Sigmoid colon (tissue), 7 donors: Measurements from ENCODE around the gene TUBA4B. TPM values are rescaled to one million over a fixed set of nuclear protein-coding genes. Genes with fewer than 3 reads are reported as not detected.
A peak's percentile ranks its signal among the peaks of the same experiment; 100 is the strongest.

Experiments used
- DNase-seq: peaks from one replicate; pipeline ENCODE4 v3.0.0-alpha.2; 2019
- H3K27ac ChIP-seq, 4 donors: fragments of 200-600 bp; sonication (generic); one replicate each; pipeline ENCODE4 v1.5.1; 2016 to 2019; ENCODE audit warnings: mild to moderate bottlenecking in 1 of 4
- H3K27me3 ChIP-seq, 3 donors: fragments of 200-600 bp; sonication (generic); one replicate each; pipeline ENCODE4 v1.5.1; 2019; ENCODE audit warnings: mild to moderate bottlenecking in 1 of 3
- H3K36me3 ChIP-seq, 4 donors: fragments of 200-600 bp; sonication (generic); one replicate each; pipeline ENCODE4 v1.5.1; 2016 to 2019
- H3K4me1 ChIP-seq, 4 donors: fragments of 200-600 bp; sonication (generic); one replicate each; pipeline ENCODE4 v1.5.1; 2017 to 2019
- H3K4me3 ChIP-seq, 4 donors: fragments of 200-600 bp; sonication (generic); one replicate each; pipeline ENCODE4 v1.5.1; 2017 to 2019; ENCODE audit warnings: mild to moderate bottlenecking in 2 of 4, moderate library complexity in 1 of 4
- H3K9me3 ChIP-seq, 4 donors: fragments of 200-600 bp in 3 of 4; sonication (generic) in 3 of 4; one replicate each; pipeline versions ENCODE4 v1.5.1 to v1.6.1; 2013 to 2019
- EP300 ChIP-seq, 4 donors: sonication (generic); formaldehyde crosslinking; IDR thresholded peaks; one replicate each; pipeline ENCODE4 v1.6.1; 2017; ENCODE audit warnings: antibody characterized with exemption in 4 of 4
- POLR2A ChIP-seq, 2 donors: fragments of 450-650 bp; IDR thresholded peaks; one replicate each; pipeline ENCODE4 v1.6.1; 2016; ENCODE audit warnings: antibody characterized with exemption in 2 of 2, mild to moderate bottlenecking in 2 of 2, moderate library complexity in 2 of 2
- POLR2AphosphoS5 ChIP-seq, 4 donors: sonication (generic); formaldehyde crosslinking; IDR thresholded peaks; one replicate each; pipeline ENCODE4 v1.6.1; 2017; ENCODE audit warnings: antibody characterized with exemption in 4 of 4
- WGBS, 2 donors: extraction: QIAGEN DNeasy Blood & Tissue Kit; methylation state at CpG; one replicate each; pipeline ENCODE4 v1.1.7; 2013; 5-methylcytosine and 5-hydroxymethylcytosine counted together
- intact Hi-C: fragments of 100-400 bp; cut with DNase I; formaldehyde crosslinking; loops from one replicate; pipeline ENCODE4 v1.15.1; 2023
- polyA plus RNA-seq, 3 donors: library from polyadenylated mRNA; stranded (reverse); fragments of 200-250 nt; gene quantifications; one replicate each; pipeline ENCODE4 v1.2.3, GENCODE V29; 2013
- total RNA-seq, 4 donors: library from RNA; depleted of rRNA; stranded (reverse); fragments of >200 nt; gene quantifications; one replicate each; pipeline ENCODE4 v1.1.0, GENCODE V29; 2016
- TF ChIP-seq, protein P1 (sequence below), 4 experiments: fragments of 450-650 bp in 3 of 4; fragments of 200-600 bp in 1 of 4; IDR thresholded peaks; one replicate each; pipeline ENCODE4 v1.5.1; 2016 to 2019; ENCODE audit warnings: antibody characterized with exemption in 4 of 4, mild to moderate bottlenecking in 3 of 4, moderate library complexity in 2 of 4
- donor health status: healthy with polysubstance abuse.
- donor health status: Bipolar disorder and iron deficiency.
- donor health status: healthy.

Gene TUBA4B
- total and polyA plus RNA-seq, 7 donors: not detected

- intact Hi-C loops: loop anchor here (10.0 kb wide), 1 partner anchor 157 kb away; the partner anchor contains the start of gene DNPEP
Measured at GRCh38 chr2:219228041-219228910, 24.8 kb upstream of the TUBA4B start.

DNA sequence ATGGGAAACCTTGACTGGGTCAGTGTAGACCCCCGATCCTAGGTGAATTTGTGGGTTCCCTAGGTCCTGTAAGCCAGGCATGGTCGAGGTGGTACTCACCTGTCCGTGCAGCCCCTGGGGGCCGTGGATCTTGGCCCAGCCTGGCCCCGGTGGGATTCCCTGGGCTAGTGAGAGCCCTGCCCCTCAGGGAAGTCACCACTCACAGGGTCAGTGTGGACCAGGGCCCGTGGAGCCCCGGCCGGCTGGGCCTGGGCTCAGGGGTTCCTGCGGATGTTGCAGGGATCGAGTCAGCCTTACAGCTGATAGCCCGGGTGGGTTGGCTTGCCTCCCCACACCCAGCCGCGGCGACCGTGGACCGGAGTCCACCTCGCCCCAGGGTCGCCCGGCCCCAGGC, 24.1 kb upstream of the TUBA4B start:
- TF ChIP-seq POLR2AphosphoS5 (IDR thresholded peaks at IDR 0.05): no peak
- TF ChIP-seq, protein P1, sequence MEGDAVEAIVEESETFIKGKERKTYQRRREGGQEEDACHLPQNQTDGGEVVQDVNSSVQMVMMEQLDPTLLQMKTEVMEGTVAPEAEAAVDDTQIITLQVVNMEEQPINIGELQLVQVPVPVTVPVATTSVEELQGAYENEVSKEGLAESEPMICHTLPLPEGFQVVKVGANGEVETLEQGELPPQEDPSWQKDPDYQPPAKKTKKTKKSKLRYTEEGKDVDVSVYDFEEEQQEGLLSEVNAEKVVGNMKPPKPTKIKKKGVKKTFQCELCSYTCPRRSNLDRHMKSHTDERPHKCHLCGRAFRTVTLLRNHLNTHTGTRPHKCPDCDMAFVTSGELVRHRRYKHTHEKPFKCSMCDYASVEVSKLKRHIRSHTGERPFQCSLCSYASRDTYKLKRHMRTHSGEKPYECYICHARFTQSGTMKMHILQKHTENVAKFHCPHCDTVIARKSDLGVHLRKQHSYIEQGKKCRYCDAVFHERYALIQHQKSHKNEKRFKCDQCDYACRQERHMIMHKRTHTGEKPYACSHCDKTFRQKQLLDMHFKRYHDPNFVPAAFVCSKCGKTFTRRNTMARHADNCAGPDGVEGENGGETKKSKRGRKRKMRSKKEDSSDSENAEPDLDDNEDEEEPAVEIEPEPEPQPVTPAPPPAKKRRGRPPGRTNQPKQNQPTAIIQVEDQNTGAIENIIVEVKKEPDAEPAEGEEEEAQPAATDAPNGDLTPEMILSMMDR (IDR thresholded peaks at IDR 0.05): no peak
- no peak for TF ChIP-seq POLR2A (IDR thresholded peaks at IDR 0.05)
- no peak for TF ChIP-seq EP300 (IDR thresholded peaks at IDR 0.05)
- peak overlapping the region; percentile 57 to 79 (median 68) for H3K4me3 ChIP-seq
- H3K27ac ChIP-seq: peak overlapping the region; percentile 89 to 94 (median 94)
- peaks cover 36 to 53% (median 41%) of the 10 kb centered on the region in 4 donors for H3K36me3 ChIP-seq
- no peaks in the 10 kb centered on the region for H3K27me3 ChIP-seq
- no peaks in the 10 kb centered on the region for H3K9me3 ChIP-seq
- intact Hi-C loops: loop anchor here (1.0 to 10.0 kb wide), 3 partner anchors 10 to 156 kb away; partner anchors contain the start of genes DNPEP and RETREG2
- H3K4me1 ChIP-seq: peaks cover 0 to 35% (median 31%) of the 10 kb centered on the region in 4 donors
- peak; percentile 78 for DNase-seq
- 0 to 2% methylated on average over 19 of the region's 19 CpGs for WGBS, 2 donors

More at GRCh38 chr2:219228041-219228910, 24.8 kb upstream of the TUBA4B start:
- no peak for TF ChIP-seq POLR2A (IDR thresholded peaks at IDR 0.05)
- TF ChIP-seq EP300 (IDR thresholded peaks at IDR 0.05): no peak
- TF ChIP-seq, protein P1 (IDR thresholded peaks at IDR 0.05): no peak
- TF ChIP-seq POLR2AphosphoS5 (IDR thresholded peaks at IDR 0.05): no peak
- Histone ChIP-seq H3K36me3 (peaks cover 36 to 53% (median 41%) of the 10 kb centered on the region in 4 donors), H3K4me3 (peak overlapping the region; percentile 57 to 79 (median 68)), H3K27ac (peak overlapping the region; percentile 89 to 94 (median 94)), H3K9me3 (no peaks in the 10 kb centered on the region), H3K4me1 (peaks cover 0 to 35% (median 31%) of the 10 kb centered on the region in 4 donors), H3K27me3 (no peaks in the 10 kb centered on the region)
- no peak for DNase-seq
- WGBS, 2 donors: 42 to 52% methylated on average over 7 of the region's 7 CpGs

GRCh38 chr2:219229305-219230058, 23.6 kb upstream of the TUBA4B start, which contains the start of the genes ANKZF1 and ATG9A:
Gene ANKZF1, plus strand, starts transcription at chr2:219229806. Its CDS starts 452 bp downstream, at chr2:219230258.
Gene ATG9A, minus strand, starts transcription at chr2:219229636. Its CDS starts 1,612 bp downstream, at chr2:219228024.
- Histone ChIP-seq H3K36me3 (peaks cover 35 to 53% (median 41%) of the 10 kb centered on the region in 4 donors), H3K9me3 (no peaks in the 10 kb centered on the region), H3K27me3 (no peaks in the 10 kb centered on the region), H3K27ac (peak within 1 kb of the TSS; percentile 89 to 94 (median 94)), H3K4me3 (peak within 1 kb of the TSS; percentile 57 to 79 (median 68)), H3K4me1 (peaks cover 0 to 35% (median 31%) of the 10 kb centered on the region in 4 donors)
- intact Hi-C loops: loop anchor here (1.0 to 10.0 kb wide), 4 partner anchors 10 to 155 kb away; partner anchors contain the start of genes DNPEP, GLB1L, RETREG2 and STK16
- TF ChIP-seq POLR2AphosphoS5 (IDR thresholded peaks at IDR 0.05) (peak; percentile 94 to 98 (median 96)), EP300 (IDR thresholded peaks at IDR 0.05) (peak in 1 of 4 donors; percentile 64), POLR2A (IDR thresholded peaks at IDR 0.05) (peak; percentile 68 to 73)
- TF ChIP-seq, protein P1 (IDR thresholded peaks at IDR 0.05): no peak
- DNase-seq: peak; percentile 100
- WGBS, 2 donors: 0% methylated on average over 80 of the region's 80 CpGs

DNA sequence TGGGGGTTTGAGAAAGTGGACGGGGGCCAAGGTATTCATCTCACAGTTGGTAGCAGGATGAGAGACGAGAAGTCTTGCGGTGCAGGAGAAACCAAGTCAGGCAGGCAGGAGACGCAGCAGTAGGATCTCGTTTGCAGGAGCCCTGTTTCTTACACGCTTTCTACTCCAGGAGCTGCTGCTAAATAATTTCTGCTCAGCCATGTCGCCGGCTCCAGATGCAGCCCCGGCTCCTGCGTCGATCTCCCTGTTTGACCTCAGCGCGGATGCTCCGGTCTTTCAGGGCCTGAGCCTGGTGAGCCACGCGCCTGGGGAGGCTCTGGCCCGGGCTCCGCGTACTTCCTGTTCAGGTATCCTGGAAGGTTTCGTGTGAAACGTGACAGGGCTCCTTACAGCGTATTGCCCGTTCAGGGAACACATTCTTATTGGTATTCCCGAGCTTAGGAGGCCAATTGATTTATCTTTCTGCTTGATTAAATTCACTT, 22.9 kb upstream of the TUBA4B start:
- peak; percentile 80 for DNase-seq
- Histone ChIP-seq H3K4me1 (peaks cover 0 to 35% (median 31%) of the 10 kb centered on the region in 4 donors), H3K27ac (peak overlapping the region; percentile 89 to 94 (median 94)), H3K9me3 (no peaks in the 10 kb centered on the region), H3K4me3 (peak overlapping the region; percentile 57 to 79 (median 68)), H3K36me3 (peaks cover 35 to 53% (median 41%) of the 10 kb centered on the region in 4 donors), H3K27me3 (no peaks in the 10 kb centered on the region)
- TF ChIP-seq EP300 (IDR thresholded peaks at IDR 0.05) (no peak), POLR2AphosphoS5 (IDR thresholded peaks at IDR 0.05) (peak in 2 of 4 donors; percentile 8)
- TF ChIP-seq, protein P1 (IDR thresholded peaks at IDR 0.05): no peak
- WGBS, 2 donors: 0 to 1% methylated on average over 24 of the region's 24 CpGs
- intact Hi-C loops: loop anchor here (2.0 kb wide), 1 partner anchor 15 kb away; the partner anchor contains the start of genes GLB1L and STK16
